Loucy (cell line): ENCODE results near the gene STUM.

Experiments used
- CTCF ChIP-seq: fragments of 200-600 bp; sonication (generic); conservative IDR thresholded peaks from 2 replicates; pipeline ENCODE4 v1.5.1; 2014; ENCODE audit warnings: mild to moderate bottlenecking, antibody characterized with exemption, low read length
- EZH2phosphoT487 ChIP-seq: fragments of 200-600 bp; IDR thresholded peaks from 2 replicates; pipeline ENCODE4 v1.6.1; 2018; ENCODE audit warnings: antibody characterized with exemption, mild to moderate bottlenecking, moderate library complexity, borderline replicate concordance

GRCh38 chr1:226574044-226574443 is 25.5 kb downstream of the STUM start:
- TF ChIP-seq EZH2phosphoT487 (no peak), CTCF (no peak)
